ENCODE results near the gene RPS25.
"Not testable (repeated sequence)": the region's sequence is repeated elsewhere in the genome, so short reads cannot be mapped to it uniquely, and the experiment has no call there.

Gene RPS25

DNA sequence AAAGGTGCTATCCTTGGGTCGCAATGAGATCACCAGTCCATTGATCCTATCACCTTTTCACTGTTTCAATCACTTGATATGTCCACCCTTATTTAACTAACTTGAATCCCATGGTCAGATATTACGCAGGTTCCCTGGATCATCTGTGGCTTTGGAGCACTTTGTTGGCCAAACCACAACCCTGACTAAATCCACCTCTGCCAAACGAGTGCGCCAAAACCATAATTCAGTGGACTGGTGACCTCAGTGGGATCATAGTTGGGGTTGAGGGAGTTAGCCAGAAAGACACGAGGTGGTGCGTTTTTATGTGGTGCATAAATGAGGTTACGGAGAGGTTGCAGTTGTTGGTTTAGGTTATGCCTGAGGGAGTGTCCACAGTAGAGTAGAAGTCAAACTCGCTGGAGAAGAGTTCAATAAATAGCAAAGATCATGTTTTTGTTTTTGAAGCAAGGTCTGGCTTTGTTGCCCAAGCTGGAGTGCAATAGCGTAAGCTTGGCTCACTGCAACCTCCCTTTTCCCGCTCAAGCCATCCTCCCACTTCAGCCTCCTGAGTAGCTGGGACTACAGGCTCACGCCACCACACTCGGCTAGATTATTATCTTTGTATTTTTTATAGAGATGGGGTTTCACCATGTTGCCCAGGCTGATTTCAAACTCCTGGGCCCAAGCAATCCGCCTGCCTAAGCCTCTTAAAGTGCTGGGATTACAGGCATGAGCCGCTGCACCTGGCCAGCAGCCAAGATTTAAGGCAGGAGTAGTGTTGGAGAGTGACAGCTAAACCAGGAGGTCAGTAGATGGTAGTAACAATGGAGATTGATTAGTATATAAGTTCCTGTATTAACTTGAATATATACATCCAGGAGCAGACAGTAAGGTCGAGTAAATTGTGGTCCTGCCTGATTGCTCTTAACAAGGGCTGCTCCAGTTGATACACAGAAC lies 42.1 kb downstream of the RPS25 start:
- Histone ChIP-seq H3K79me1 (ENCODE audit: low read length) (no peaks in the 10 kb centered on the region), H3K4me3 (ENCODE audit: low read depth, low read length) (no peak overlapping the region), H3K4ac (ENCODE audit: low read depth, low read length) (no peak overlapping the region), H3K36me3 (ENCODE audit: control insufficient read depth in 1 of 2, insufficient read depth in 2 of 2, low read length in 2 of 2) (no peaks in the 10 kb centered on the region), H3K4me1 (ENCODE audit: control insufficient read depth in 1 of 2, insufficient read depth in 2 of 2, low read length in 2 of 2) (peaks cover 0 to 2% of the 10 kb centered on the region in 2 experiments), H3K23ac (ENCODE audit: low read length) (no peak overlapping the region), H4K12ac (ENCODE audit: low read depth, low read length) (no peak overlapping the region), H3K27me3 (ENCODE audit: insufficient read depth, low read length) (no peaks in the 10 kb centered on the region), H2AFZ (ENCODE audit: insufficient read depth, low read length, poor library complexity) (no peak overlapping the region), H3K27ac (ENCODE audit: low read depth, low read length) (no peak overlapping the region), H3K4me2 (ENCODE audit: low read length) (no peak overlapping the region), H2BK12ac (ENCODE audit: low read length) (no peak overlapping the region), H3K18ac (ENCODE audit: low read length) (no peak overlapping the region), H3K79me2 (ENCODE audit: control insufficient read depth, insufficient read depth, low read length, poor library complexity) (no peaks in the 10 kb centered on the region), H2BK120ac (ENCODE audit: insufficient read depth, low read length, poor library complexity) (no peak overlapping the region), H2AK5ac (ENCODE audit: low read length) (no peak overlapping the region), H2BK5ac (ENCODE audit: low read depth, low read length, poor library complexity) (no peak overlapping the region), H3K9ac (ENCODE audit: low read length) (no peak overlapping the region), H4K91ac (ENCODE audit: low read depth, low read length) (no peak overlapping the region), H3K9me3 (ENCODE audit: insufficient read depth, low read depth, low read length) (peaks cover 3% of the 10 kb centered on the region), H3K14ac (ENCODE audit: low read length) (no peak overlapping the region), H4K8ac (ENCODE audit: low read depth, low read length) (no peak overlapping the region)
- DNase-seq = no peak
- WGBS (ENCODE audit: extremely low coverage, insufficient coverage, insufficient read length) = no CpG with 5 or more reads among the region's 15 CpGs

DNA sequence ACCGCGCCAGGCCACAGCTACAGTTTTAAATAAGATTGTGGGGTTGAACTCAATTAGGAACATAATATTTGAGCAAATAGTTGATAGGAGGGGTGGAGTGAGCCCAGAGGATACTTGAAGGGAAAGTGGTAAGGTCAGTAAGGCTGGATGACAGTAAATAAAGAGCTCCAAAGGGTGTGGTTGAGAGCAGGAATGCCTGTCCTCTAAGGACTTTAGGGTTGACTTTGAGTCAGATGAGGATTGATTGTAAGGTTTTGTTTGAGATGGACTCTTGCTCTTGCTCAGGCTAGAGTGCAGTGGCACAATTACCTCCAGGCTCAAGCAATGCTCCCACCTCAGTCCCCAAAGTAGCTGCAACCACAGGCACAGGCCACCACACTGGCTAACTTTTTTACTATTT lies 44.2 kb downstream of the RPS25 start:
- H3K4me1 ChIP-seq (ENCODE audit: control insufficient read depth in 1 of 2, insufficient read depth in 2 of 2, low read length in 2 of 2) = no peaks in the 10 kb centered on the region
- H3K9me3 ChIP-seq (ENCODE audit: insufficient read depth, low read depth, low read length) = peaks cover 2% of the 10 kb centered on the region
- H3K4ac ChIP-seq (ENCODE audit: low read depth, low read length) = no peak overlapping the region
- no peaks in the 10 kb centered on the region for H3K36me3 ChIP-seq (ENCODE audit: control insufficient read depth in 1 of 2, insufficient read depth in 2 of 2, low read length in 2 of 2)
- no peak overlapping the region for H3K9ac ChIP-seq (ENCODE audit: low read length)
- no peak for DNase-seq
- H2AK5ac ChIP-seq (ENCODE audit: low read length) = no peak overlapping the region
- H2BK120ac ChIP-seq (ENCODE audit: insufficient read depth, low read length, poor library complexity) = no peak overlapping the region
- H3K4me3 ChIP-seq (ENCODE audit: low read depth, low read length) = no peak overlapping the region
- no peak overlapping the region for H4K91ac ChIP-seq (ENCODE audit: low read depth, low read length)
- H4K12ac ChIP-seq (ENCODE audit: low read depth, low read length) = no peak overlapping the region
- H3K18ac ChIP-seq (ENCODE audit: low read length) = no peak overlapping the region
- WGBS (ENCODE audit: extremely low coverage, insufficient coverage, insufficient read length) = no CpG with 5 or more reads among the region's 2 CpGs
- H3K23ac ChIP-seq (ENCODE audit: low read length) = no peak overlapping the region
- no peak overlapping the region for H2AFZ ChIP-seq (ENCODE audit: insufficient read depth, low read length, poor library complexity)
- no peak overlapping the region for H3K14ac ChIP-seq (ENCODE audit: low read length)
- no peak overlapping the region for H2BK12ac ChIP-seq (ENCODE audit: low read length)
- H4K8ac ChIP-seq (ENCODE audit: low read depth, low read length) = no peak overlapping the region
- H2BK5ac ChIP-seq (ENCODE audit: low read depth, low read length, poor library complexity) = no peak overlapping the region
- no peak overlapping the region for H3K4me2 ChIP-seq (ENCODE audit: low read length)
- H3K79me2 ChIP-seq (ENCODE audit: control insufficient read depth, insufficient read depth, low read length, poor library complexity) = no peaks in the 10 kb centered on the region
- H3K27me3 ChIP-seq (ENCODE audit: insufficient read depth, low read length) = no peaks in the 10 kb centered on the region
- H3K79me1 ChIP-seq (ENCODE audit: low read length) = no peaks in the 10 kb centered on the region
- H3K27ac ChIP-seq (ENCODE audit: low read depth, low read length) = no peak overlapping the region

DNA sequence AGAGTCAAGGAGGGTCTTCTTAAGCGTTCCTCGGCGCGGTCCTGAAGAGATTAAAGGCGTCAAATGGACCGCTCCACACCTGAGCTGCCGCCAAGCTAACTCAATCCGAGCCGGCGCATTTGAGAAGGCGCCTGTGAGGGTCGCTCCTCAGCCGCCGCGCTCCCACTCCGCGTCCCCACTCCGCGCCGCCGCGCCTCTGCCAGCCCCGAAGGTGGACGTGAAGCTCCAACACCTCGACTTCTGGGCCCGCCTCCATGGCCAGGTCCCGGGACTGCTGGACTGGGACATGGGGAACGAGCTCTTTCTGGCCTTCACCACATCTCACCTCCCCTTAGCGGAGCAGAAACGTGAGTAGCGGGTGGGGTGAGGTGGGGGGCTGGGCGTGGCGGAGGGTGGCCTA lies 46.5 kb downstream of the RPS25 start, which contains the start of gene FOXR1:
TSS of gene FOXR1 (plus strand) at position 116 of the 400 bp plus-strand sequence. CDS start at position 287, 171 bp downstream.
- Histone ChIP-seq H4K91ac (ENCODE audit: low read depth, low read length) (no peak within 1 kb of the TSS), H2BK12ac (ENCODE audit: low read length) (no peak within 1 kb of the TSS), H3K36me3 (ENCODE audit: control insufficient read depth in 1 of 2, insufficient read depth in 2 of 2, low read length in 2 of 2) (no peaks in the 10 kb centered on the region), H2AK5ac (ENCODE audit: low read length) (no peak within 1 kb of the TSS), H3K9ac (ENCODE audit: low read length) (no peak within 1 kb of the TSS), H3K4ac (ENCODE audit: low read depth, low read length) (no peak within 1 kb of the TSS), H3K27ac (ENCODE audit: low read depth, low read length) (no peak within 1 kb of the TSS), H2AFZ (ENCODE audit: insufficient read depth, low read length, poor library complexity) (no peak within 1 kb of the TSS), H4K8ac (ENCODE audit: low read depth, low read length) (no peak within 1 kb of the TSS), H3K79me2 (ENCODE audit: control insufficient read depth, insufficient read depth, low read length, poor library complexity) (no peaks in the 10 kb centered on the region), H3K27me3 (ENCODE audit: insufficient read depth, low read length) (no peaks in the 10 kb centered on the region), H3K4me1 (ENCODE audit: control insufficient read depth in 1 of 2, insufficient read depth in 2 of 2, low read length in 2 of 2) (no peaks in the 10 kb centered on the region), H3K4me2 (ENCODE audit: low read length) (no peak within 1 kb of the TSS), H3K4me3 (ENCODE audit: low read depth, low read length) (no peak within 1 kb of the TSS), H2BK120ac (ENCODE audit: insufficient read depth, low read length, poor library complexity) (no peak within 1 kb of the TSS), H3K14ac (ENCODE audit: low read length) (no peak within 1 kb of the TSS), H2BK5ac (ENCODE audit: low read depth, low read length, poor library complexity) (no peak within 1 kb of the TSS), H3K9me3 (ENCODE audit: insufficient read depth, low read depth, low read length) (peaks cover 2% of the 10 kb centered on the region), H3K18ac (ENCODE audit: low read length) (no peak within 1 kb of the TSS), H3K79me1 (ENCODE audit: low read length) (no peaks in the 10 kb centered on the region), H3K23ac (ENCODE audit: low read length) (no peak within 1 kb of the TSS), H4K12ac (ENCODE audit: low read depth, low read length) (no peak within 1 kb of the TSS)
- WGBS (ENCODE audit: extremely low coverage, insufficient coverage, insufficient read length) = no CpG with 5 or more reads among the region's 33 CpGs
- no peak for DNase-seq

DNA sequence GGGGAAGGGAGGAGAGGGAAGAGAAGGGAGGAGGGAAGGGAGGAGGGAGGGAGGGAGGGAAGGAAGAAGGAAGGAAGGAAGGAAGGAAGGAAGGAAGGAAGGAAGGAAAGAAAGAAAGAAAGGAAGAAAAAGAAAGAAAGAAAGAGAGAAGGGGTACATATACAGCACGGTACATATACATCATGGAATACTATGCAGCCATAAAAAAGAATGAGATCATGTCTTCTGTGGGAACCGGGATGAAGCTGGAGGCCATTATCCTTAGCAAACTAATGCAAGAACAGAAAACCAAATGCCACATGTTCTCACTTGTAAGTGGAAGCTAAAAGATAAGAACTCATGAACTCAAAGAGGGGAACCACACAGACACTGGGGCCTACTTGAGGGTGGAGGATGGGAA lies 48.6 kb downstream of the RPS25 start:
- H2BK120ac ChIP-seq (ENCODE audit: insufficient read depth, low read length, poor library complexity); DNase-seq; H4K12ac ChIP-seq (ENCODE audit: low read depth, low read length); H2BK12ac ChIP-seq (ENCODE audit: low read length); H2AK5ac ChIP-seq (ENCODE audit: low read length); H3K4me1 ChIP-seq (ENCODE audit: control insufficient read depth in 1 of 2, insufficient read depth in 2 of 2, low read length in 2 of 2); H3K79me1 ChIP-seq (ENCODE audit: low read length); H3K9ac ChIP-seq (ENCODE audit: low read length); H3K4ac ChIP-seq (ENCODE audit: low read depth, low read length); H2AFZ ChIP-seq (ENCODE audit: insufficient read depth, low read length, poor library complexity); H3K27ac ChIP-seq (ENCODE audit: low read depth, low read length); H4K91ac ChIP-seq (ENCODE audit: low read depth, low read length); H3K9me3 ChIP-seq (ENCODE audit: insufficient read depth, low read depth, low read length); H3K79me2 ChIP-seq (ENCODE audit: control insufficient read depth, insufficient read depth, low read length, poor library complexity); H3K14ac ChIP-seq (ENCODE audit: low read length); H4K8ac ChIP-seq (ENCODE audit: low read depth, low read length); H3K36me3 ChIP-seq (ENCODE audit: control insufficient read depth in 1 of 2, insufficient read depth in 2 of 2, low read length in 2 of 2); H3K4me2 ChIP-seq (ENCODE audit: low read length); H3K4me3 ChIP-seq (ENCODE audit: low read depth, low read length); H3K23ac ChIP-seq (ENCODE audit: low read length); H3K18ac ChIP-seq (ENCODE audit: low read length); H2BK5ac ChIP-seq (ENCODE audit: low read depth, low read length, poor library complexity); H3K27me3 ChIP-seq (ENCODE audit: insufficient read depth, low read length): not testable (repeated sequence)
- no CpG with 5 or more reads among the region's 2 CpGs for WGBS (ENCODE audit: extremely low coverage, insufficient coverage, insufficient read length)
